Right cardiac atrium (tissue), 5 donors: Measurements from ENCODE around the gene DRG1. TPM values are rescaled to one million over a fixed set of nuclear protein-coding genes. Genes with fewer than 3 reads are reported as not detected.
"Not testable (repeated sequence)": the region's sequence is repeated elsewhere in the genome, so short reads cannot be mapped to it uniquely, and the experiment has no call there.

Source experiments
- ATAC-seq, 2 donors: fragments of 200-7000 bp; cut with Tn5 transposase; one replicate each; pipeline versions ENCODE4 v1.8.0 to v1.9.1; 2020; ENCODE audit warnings: moderate library complexity in 2 of 2, mild to moderate bottlenecking in 1 of 2
- DNase-seq, 3 donors: peaks; one replicate each; pipeline ENCODE4 v3.0.0-alpha.2; 2020
- H3K27ac ChIP-seq: one replicate; pipeline ENCODE4 v1.5.1; 2013; ENCODE audit warnings: mild to moderate bottlenecking, low read length, control low read depth, moderate library complexity
- H3K27me3 ChIP-seq: one replicate; pipeline ENCODE4 v1.6.1; 2013; ENCODE audit not compliant: control insufficient read depth, insufficient read depth
- H3K4me1 ChIP-seq: one replicate; pipeline ENCODE4 v1.6.1; 2013; ENCODE audit warnings: low read length; ENCODE audit not compliant: control insufficient read depth, insufficient read depth
- H3K4me3 ChIP-seq: one replicate; pipeline ENCODE4 v1.5.1; 2013; ENCODE audit warnings: low read length, control low read depth
- H3K9me3 ChIP-seq: one replicate; pipeline ENCODE4 v1.6.1; 2013; ENCODE audit warnings: low read length; ENCODE audit not compliant: control insufficient read depth
- WGBS: extraction: QIAGEN DNeasy Blood & Tissue Kit; methylation state at CpG from one replicate; pipeline ENCODE4 v1.1.7; 2013; 5-methylcytosine and 5-hydroxymethylcytosine counted together
- intact Hi-C, 4 donors: fragments of 100-400 bp; cut with DNase I; formaldehyde crosslinking; loops; one replicate each; pipeline versions ENCODE4 v1.11.0 to v1.14.0; 2022 to 2023
- polyA plus RNA-seq: library from polyadenylated mRNA; stranded (reverse); fragments of 200-250 nt; gene quantifications from one replicate; pipeline ENCODE4 v1.2.3, GENCODE V29; 2013
- total RNA-seq, 4 donors: library from RNA; stranded (reverse); fragmentation: NEBNext Ultra II Directional; extraction: Animal tissue kit (Norgen Biotek cat#: 25700); gene quantifications; one replicate each; pipeline ENCODE4 v1.2.1, GENCODE V29; 2021
- donor health status: healthy with polysubstance abuse.
- donor health status: DM: no; HTN: yes; CAD: no.
- donor health status: DM: no; HTN: no; CAD: no.
- donor health status: DM: no; HTN: yes; CAD: no; lungs with severe emphysema.
- donor health status: DM: yes; HTN: yes; CAD: no.

The DRG1 gene
- total and polyA plus RNA-seq, 5 donors, result 48.0 to 73.3 (median 57.8) TPM

DNA sequence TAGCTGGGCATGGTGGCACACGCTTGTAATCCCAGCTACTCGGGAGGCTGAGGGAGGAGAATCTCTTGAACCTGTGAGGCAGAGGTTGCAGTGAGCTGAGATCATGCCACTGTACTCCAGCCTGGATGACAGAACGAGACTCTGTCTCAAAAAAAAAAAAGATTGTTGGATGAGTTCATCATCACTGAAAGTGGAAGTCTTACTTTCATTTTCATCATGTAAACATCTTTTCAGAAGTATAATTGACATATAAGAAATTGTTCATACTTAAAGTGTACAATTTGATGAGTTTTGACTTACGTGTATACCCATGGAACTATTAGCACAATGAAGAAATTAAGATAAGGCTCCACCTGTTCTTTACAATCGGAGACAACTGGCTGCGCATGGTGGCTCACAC lies 20.8 kb upstream of the DRG1 start:
- not testable (repeated sequence) for H3K27ac ChIP-seq, H3K4me3 ChIP-seq
- WGBS, result 61% methylated on average over 6 of the region's 6 CpGs

DNA sequence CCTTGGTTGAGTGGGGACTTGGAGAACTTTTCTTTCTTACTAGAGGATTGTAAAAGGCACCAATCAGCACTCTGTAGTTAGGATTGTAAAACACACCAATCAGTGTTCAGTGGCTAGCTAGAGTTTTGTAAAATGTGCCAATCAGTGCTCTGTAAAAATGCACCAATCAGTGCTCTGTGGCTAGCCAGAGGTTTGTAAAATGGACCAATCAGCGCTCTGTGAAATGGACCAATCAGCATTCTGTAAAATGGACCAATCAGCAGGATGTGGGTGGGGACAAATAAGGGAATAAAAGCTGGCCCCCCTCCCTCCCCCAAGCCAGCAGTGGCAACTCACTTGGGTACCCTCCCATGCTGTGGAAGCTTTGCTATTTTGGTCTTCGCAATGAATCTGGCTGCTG lies 5.5 kb upstream of the DRG1 start:
- no peaks in the 10 kb centered on the region for H3K4me1 ChIP-seq
- whole genome bisulfite sequencing, result 97% methylated on average over 2 of the region's 2 CpGs

More for the DNA sequence above, 20.8 kb upstream of the DRG1 start:
- H3K9me3 ChIP-seq, H3K27me3 ChIP-seq, H3K4me1 ChIP-seq, DNase-seq, intact Hi-C loops: not testable (repeated sequence)
- ATAC-seq, result peak in 1 of 2 donors; percentile 18

DNA sequence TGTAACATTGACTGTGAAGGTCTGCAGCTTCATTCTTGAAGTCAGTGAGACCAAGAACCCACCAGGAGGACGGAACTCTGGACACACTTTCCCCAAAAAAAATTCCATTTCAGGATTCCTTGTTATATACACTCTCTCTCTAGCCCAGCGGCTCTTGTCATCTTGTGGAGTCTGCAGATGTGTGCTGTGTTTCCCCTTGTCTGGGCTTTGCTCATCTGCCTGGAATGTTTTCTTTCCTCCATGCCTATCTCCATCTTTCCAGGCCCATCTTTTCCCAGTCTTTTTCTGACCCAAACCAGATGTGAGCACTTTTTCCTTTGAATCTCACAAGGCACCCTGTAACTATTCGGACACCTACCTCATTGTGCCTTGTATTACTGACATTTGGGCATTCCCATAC lies 5.1 kb upstream of the DRG1 start:
- intact Hi-C loops, result no loop called here
- no peak for ATAC-seq
- Histone ChIP-seq H3K4me1 (no peaks in the 10 kb centered on the region), H3K27me3 (no peaks in the 10 kb centered on the region), H3K4me3 (no peak overlapping the region), H3K27ac (no peak overlapping the region), H3K9me3 (no peaks in the 10 kb centered on the region)
- WGBS, result 67% methylated on average over 3 of the region's 3 CpGs
- no peak for DNase-seq

More for the DNA sequence above, 5.5 kb upstream of the DRG1 start:
- H3K27ac ChIP-seq, result no peak overlapping the region
- ATAC-seq (no peak), DNase-seq (no peak)
- no peaks in the 10 kb centered on the region for H3K27me3 ChIP-seq
- intact Hi-C loops, result no loop called here
- no peak overlapping the region for H3K4me3 ChIP-seq
- no peaks in the 10 kb centered on the region for H3K9me3 ChIP-seq

DNA sequence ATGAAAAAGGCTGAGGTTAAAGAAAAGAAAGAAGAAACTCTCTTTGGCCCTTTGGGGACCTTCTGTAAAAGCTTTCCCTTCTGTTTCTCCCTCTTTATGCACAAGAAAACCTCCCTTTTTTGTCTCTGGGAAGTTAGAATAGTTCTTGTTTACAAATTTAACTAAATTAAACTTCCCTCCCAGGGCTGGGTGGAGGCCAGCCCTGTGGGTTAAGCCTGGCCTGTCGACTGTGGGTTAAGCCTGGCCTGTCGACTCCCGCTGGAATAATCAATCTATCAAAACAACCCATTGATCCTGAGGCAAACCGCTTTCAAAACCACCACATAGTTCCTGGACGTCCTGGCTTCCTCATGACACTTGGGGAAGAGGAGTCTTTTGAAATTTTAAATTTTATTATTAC lies 1.2 kb upstream of the DRG1 start:
- Histone ChIP-seq H3K27ac (no peak overlapping the region), H3K4me1 (no peaks in the 10 kb centered on the region), H3K9me3 (no peaks in the 10 kb centered on the region), H3K4me3 (no peak overlapping the region), H3K27me3 (no peaks in the 10 kb centered on the region)
- WGBS, result 70% methylated on average over 5 of the region's 5 CpGs
- intact Hi-C loops, result loop anchor here in 2 of 4 donors (5.0 kb wide), 1 partner anchor 51 kb away; the partner anchor contains the start of gene PATZ1 (in 2 of the 2)
- ATAC-seq (no peak), DNase-seq (no peak)

DNA sequence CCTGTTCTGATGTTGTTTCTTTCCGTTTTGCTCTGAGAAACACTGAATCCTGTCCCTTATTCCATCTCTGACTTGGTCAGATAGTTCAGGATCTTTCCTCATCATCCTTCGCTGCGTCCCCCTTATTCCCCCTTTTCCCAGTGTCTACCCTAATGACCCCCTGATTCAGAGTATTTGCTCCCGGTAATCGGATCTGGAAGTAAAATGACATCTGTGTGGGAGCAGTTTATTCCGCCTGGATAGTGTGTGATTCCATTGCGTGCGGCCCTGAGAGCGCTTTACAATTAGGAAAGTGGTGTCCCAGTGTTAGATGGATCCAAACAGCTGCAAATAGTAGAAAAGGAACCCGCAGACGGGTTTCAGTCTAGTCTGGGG lies 606 bp downstream of the DRG1 start:
- peak overlapping the region; percentile 75 for H3K27ac ChIP-seq
- ATAC-seq (peak in 1 of 2 donors; percentile 1), DNase-seq (no peak)
- 1% methylated on average over 11 of the region's 11 CpGs for WGBS
- no peaks in the 10 kb centered on the region for H3K4me1 ChIP-seq
- intact Hi-C loops, result no loop called here
- peak overlapping the region; percentile 80 for H3K4me3 ChIP-seq
- no peaks in the 10 kb centered on the region for H3K9me3 ChIP-seq
- no peaks in the 10 kb centered on the region for H3K27me3 ChIP-seq

DNA sequence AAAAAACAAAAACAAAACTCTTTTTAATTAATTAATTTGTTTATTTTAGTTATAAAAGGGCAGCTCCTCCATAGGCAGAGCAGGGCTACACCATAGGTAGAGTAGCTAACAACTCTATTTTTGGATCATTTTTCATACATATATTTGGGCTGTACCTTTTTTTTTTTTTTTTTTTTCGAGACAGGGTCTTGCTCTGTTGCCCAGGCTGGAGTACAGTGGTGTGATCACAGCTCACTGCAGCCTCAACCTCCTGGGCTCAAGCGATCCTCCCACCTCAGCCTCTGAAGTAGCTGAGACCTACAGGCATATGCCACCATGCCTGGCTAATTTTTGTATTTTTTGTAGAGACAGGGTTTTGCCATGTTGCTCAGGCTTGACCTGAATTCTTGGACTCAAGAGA lies 2.9 kb downstream of the DRG1 start:
- H3K9me3 ChIP-seq, ATAC-seq, H3K4me3 ChIP-seq, DNase-seq, H3K27me3 ChIP-seq, H3K27ac ChIP-seq, H3K4me1 ChIP-seq, intact Hi-C loops: not testable (repeated sequence)
- WGBS, result 77% methylated on average over 2 of the region's 2 CpGs

DNA sequence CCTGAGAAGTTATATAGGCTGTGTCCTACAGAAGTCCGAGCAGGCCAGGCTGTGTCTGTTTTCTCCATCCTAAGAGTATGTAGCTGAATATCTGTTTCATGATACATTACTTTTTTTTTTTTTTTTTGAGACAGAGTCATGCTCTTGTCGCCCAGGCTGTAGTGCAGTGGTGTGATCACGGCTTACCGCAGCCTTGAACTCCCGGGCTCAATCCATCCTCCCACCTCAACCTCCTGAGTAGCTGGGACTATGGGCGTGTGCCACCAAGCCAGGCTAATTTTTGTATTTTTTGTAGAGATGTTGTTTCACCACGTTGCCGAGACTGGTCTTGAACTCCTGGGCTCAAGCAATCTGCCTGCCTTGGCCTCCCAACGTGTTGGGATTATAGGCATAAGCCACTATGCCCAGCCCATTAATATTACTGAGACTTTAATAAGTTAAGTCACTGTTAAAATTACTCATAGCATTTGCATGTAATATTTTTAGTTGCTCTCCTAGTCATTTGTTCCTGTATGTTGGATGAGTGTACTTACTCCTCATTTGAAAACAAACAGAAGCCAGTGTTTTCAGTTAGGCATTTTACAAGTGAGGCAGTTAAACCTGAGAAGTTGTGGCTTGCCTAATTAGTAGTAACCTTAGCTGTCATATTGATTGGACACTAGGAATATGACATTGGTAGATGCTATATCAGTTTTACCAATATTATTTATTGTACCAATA lies 26.1 kb downstream of the DRG1 start:
- H3K4me3 ChIP-seq, result no peak overlapping the region
- 94% methylated on average over 9 of the region's 9 CpGs for WGBS
- H3K4me1 ChIP-seq, result no peaks in the 10 kb centered on the region
- no peak overlapping the region for H3K27ac ChIP-seq
- no peak for ATAC-seq
- no peak for DNase-seq
- intact Hi-C loops, result no loop called here
- no peaks in the 10 kb centered on the region for H3K27me3 ChIP-seq
- H3K9me3 ChIP-seq, result no peaks in the 10 kb centered on the region

DNA sequence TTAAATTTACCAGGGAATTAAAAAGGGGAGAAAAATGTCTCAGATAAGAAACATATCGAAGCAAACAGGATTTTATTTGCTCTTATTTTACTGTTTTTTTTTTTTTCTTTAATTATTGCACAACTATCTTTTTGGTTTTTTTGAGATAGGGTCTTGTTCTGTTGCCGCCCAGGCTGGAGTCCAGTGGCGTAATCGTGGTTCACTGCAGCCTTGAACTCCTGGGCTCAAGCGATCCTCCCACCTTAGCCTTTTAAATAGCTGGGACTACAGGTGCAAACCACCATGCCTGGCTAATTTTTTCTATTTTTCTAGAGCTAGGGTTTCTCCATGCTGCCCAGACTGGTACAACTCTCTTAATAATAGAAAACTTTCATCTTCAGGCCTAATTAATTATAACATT lies 32.5 kb downstream of the DRG1 start:
- H3K27ac ChIP-seq, result no peak overlapping the region
- ATAC-seq, result no peak
- H3K27me3 ChIP-seq, result no peaks in the 10 kb centered on the region
- H3K9me3 ChIP-seq, result no peaks in the 10 kb centered on the region
- no peak for DNase-seq
- WGBS, result 93% methylated on average over 5 of the region's 5 CpGs
- intact Hi-C loops, result no loop called here
- H3K4me1 ChIP-seq, result no peaks in the 10 kb centered on the region
- no peak overlapping the region for H3K4me3 ChIP-seq

DNA sequence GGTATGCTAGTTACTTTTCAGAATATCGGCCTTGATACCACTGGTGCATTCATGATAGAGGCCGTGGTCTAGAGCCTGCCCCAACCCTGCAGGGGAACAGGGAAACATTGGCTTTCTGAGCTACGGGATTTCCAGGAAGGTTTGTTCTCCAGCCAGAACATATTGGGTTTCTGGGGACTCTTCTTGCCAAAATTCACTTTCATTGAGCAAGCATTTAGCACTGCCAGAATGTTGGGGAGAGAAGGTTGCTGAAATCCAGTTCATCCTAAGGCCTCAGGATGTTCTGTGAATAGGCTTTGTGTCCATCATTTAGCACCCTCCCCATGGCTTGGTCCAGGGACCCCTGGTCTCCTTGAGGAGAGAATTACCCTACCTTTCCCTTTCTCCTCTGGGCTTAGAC lies 36.7 kb downstream of the DRG1 start:
- WGBS, result 70% methylated on average over 3 of the region's 3 CpGs
- H3K27ac ChIP-seq, result no peak overlapping the region
- ATAC-seq (peak; percentile 21 to 53), DNase-seq (no peak)
- intact Hi-C loops, result no loop called here
- no peaks in the 10 kb centered on the region for H3K27me3 ChIP-seq
- H3K9me3 ChIP-seq, result no peaks in the 10 kb centered on the region
- no peaks in the 10 kb centered on the region for H3K4me1 ChIP-seq
- H3K4me3 ChIP-seq, result no peak overlapping the region

DNA sequence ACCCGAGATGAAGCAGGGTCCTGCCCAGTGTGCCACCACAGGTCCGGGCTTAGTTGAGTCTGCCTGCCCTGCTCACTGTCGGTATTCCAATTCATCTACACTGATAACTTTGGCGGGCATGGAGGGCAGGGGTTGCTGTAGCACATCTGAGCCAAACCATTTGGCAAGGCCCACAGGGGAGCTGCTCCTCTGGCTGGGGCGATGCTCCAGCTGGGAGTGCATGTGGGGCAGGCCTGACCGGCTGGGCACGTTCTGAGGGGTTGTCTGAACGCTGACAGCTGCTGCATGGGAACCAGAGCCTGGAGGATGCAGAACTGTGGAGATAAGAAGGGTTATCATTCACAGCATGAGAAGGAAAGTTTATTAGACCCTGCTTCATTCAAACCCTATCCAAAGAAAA lies 40.4 kb downstream of the DRG1 start:
- ATAC-seq, result peak; percentile 47 to 71
- Histone ChIP-seq H3K27me3 (no peaks in the 10 kb centered on the region), H3K9me3 (no peaks in the 10 kb centered on the region), H3K4me3 (no peak overlapping the region), H3K4me1 (no peaks in the 10 kb centered on the region), H3K27ac (no peak overlapping the region)
- DNase-seq, result peak; percentile 39 to 80 (median 78)
- 37% methylated on average over 8 of the region's 8 CpGs for WGBS
- intact Hi-C loops, result no loop called here

DNA sequence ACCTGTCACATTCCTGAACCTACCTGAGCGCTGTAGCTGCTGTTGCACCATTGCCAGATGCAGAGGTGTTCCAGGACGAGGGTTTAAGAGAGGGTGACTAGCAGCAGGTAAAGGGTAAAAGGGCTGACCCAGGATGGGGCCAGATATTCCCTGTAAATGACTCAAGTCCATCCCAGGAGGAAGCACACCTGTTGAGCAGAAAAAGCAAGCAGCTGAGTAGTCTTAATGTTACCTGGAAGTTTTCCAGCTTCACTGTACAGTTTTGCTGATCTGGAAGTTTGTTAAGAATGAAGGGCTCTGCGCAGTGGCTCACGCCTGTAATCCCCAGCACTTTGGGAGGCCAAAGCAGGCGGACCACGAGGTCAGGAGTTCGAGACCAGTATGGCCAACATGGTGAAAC lies 41.3 kb downstream of the DRG1 start:
- Histone ChIP-seq H3K27ac (no peak overlapping the region), H3K9me3 (no peaks in the 10 kb centered on the region), H3K27me3 (no peaks in the 10 kb centered on the region), H3K4me1 (no peaks in the 10 kb centered on the region), H3K4me3 (no peak overlapping the region)
- ATAC-seq, result no peak
- intact Hi-C loops, result no loop called here
- no peak for DNase-seq
- WGBS, result 94% methylated on average over 7 of the region's 7 CpGs

DNA sequence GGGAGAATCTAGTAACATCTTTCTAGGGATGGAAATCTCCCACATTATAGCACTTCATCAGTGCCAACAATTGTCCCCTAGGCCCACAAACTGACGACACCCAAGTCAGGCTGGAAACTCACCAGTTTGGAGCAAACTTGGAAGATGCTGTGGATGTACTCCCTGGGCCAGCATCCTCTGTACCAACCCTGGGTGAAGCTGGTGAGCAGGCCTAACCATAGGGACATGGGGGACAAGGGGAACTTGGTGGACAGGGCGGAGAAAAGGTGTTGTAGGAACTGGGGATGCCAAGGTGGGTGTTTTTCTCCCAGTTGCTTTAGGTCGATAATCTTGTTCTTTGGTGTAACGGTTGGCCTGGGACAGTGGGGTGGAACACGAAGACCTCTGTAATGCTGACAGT lies 42.2 kb downstream of the DRG1 start:
- no peak for ATAC-seq
- no peak overlapping the region for H3K27ac ChIP-seq

More for the DNA sequence above, 42.2 kb downstream of the DRG1 start:
- intact Hi-C loops, result no loop called here
- DNase-seq, result no peak
- Histone ChIP-seq H3K9me3 (no peaks in the 10 kb centered on the region), H3K27me3 (no peaks in the 10 kb centered on the region), H3K4me3 (no peak overlapping the region), H3K4me1 (no peaks in the 10 kb centered on the region)
- 88% methylated on average over 5 of the region's 5 CpGs for WGBS
